ENCODE results near the gene ENOX2. TPM values are rescaled to one million over a fixed set of nuclear protein-coding genes. Genes with fewer than 3 reads are reported as not detected.
A peak's percentile ranks its signal among the peaks of the same experiment; 100 is the strongest.
"Not testable (repeated sequence)": the region's sequence is repeated elsewhere in the genome, so short reads cannot be mapped to it uniquely, and the experiment has no call there.

ENOX2 gene
- polyA plus RNA-seq (ENCODE audit: insufficient read length in 3 of 3): 10 to 100 TPM; 13.8 to 16.1 (median 15.5) TPM
- long read RNA-seq, donor 1: 0 reads
- long read RNA-seq, donor 2, full-length matches to known transcripts: 1 of 1 reads
- long read RNA-seq, donor 2, partial matches to known transcripts: 0 of 1 reads
- long read RNA-seq, donor 2, other reads (novel, unspliced or antisense): 0 of 1 reads
- long read RNA-seq, donor 3, full-length matches to known transcripts: 3 of 3 reads
- long read RNA-seq, donor 3, partial matches to known transcripts: 0 of 3 reads
- long read RNA-seq, donor 3, other reads (novel, unspliced or antisense): 0 of 3 reads
- long read RNA-seq, donor 4, full-length matches to known transcripts: 3 of 3 reads
- long read RNA-seq, donor 4, partial matches to known transcripts: 0 of 3 reads
- long read RNA-seq, donor 4, other reads (novel, unspliced or antisense): 0 of 3 reads
- long read RNA-seq, donor 5, full-length matches to known transcripts: 3 of 3 reads
- long read RNA-seq, donor 5, partial matches to known transcripts: 0 of 3 reads
- long read RNA-seq, donor 5, other reads (novel, unspliced or antisense): 0 of 3 reads
- long read RNA-seq, donor 6, full-length matches to known transcripts: 3 of 3 reads
- long read RNA-seq, donor 6, partial matches to known transcripts: 0 of 3 reads
- long read RNA-seq, donor 6, other reads (novel, unspliced or antisense): 0 of 3 reads
- long read RNA-seq, donor 7, full-length matches to known transcripts: 2 of 2 reads
- long read RNA-seq, donor 7, partial matches to known transcripts: 0 of 2 reads
- long read RNA-seq, donor 7, other reads (novel, unspliced or antisense): 0 of 2 reads
- long read RNA-seq, donor 8: 0 reads
- long read RNA-seq, donor 9, full-length matches to known transcripts: 3 of 3 reads
- long read RNA-seq, donor 9, partial matches to known transcripts: 0 of 3 reads
- long read RNA-seq, donor 9, other reads (novel, unspliced or antisense): 0 of 3 reads
- long read RNA-seq, donor 10: 0 reads
- long read RNA-seq, donor 11: 0 reads
- long read RNA-seq, donor 12, full-length matches to known transcripts: 2 of 11 reads
- long read RNA-seq, donor 12, partial matches to known transcripts: 9 of 11 reads
- long read RNA-seq, donor 12, other reads (novel, unspliced or antisense): 0 of 11 reads
- long read RNA-seq, donor 13: 0 reads
- long read RNA-seq, donor 14: 0 reads
- long read RNA-seq, donor 15, full-length matches to known transcripts: 1 of 1 reads
- long read RNA-seq, donor 15, partial matches to known transcripts: 0 of 1 reads
- long read RNA-seq, donor 15, other reads (novel, unspliced or antisense): 0 of 1 reads
- long read RNA-seq, donor 16, full-length matches to known transcripts: 1 of 8 reads
- long read RNA-seq, donor 16, partial matches to known transcripts: 7 of 8 reads
- long read RNA-seq, donor 16, other reads (novel, unspliced or antisense): 0 of 8 reads

GRCh38 chrX:130902783-130903613, at the start of gene ENOX2:
TSS of gene ENOX2 (minus strand) at chrX:130903209. CDS start at chrX:130703216, 199,993 bp downstream.
- peak; percentile 95 for DNase-seq

- no peak for DNase-seq
These were observed 49.4 kb upstream of the ENOX2 start for GRCh38 chrX:130952266-130953043.

GRCh38 chrX:130944230-130944629, 41.2 kb upstream of the ENOX2 start:
- no peak for DNase-seq

GRCh38 chrX:130937101-130937500, 34.1 kb upstream of the ENOX2 start:
- DNase-seq: no peak

- no peak for DNase-seq
These were observed 30.3 kb upstream of the ENOX2 start for GRCh38 chrX:130933358-130933757.

- not testable (repeated sequence) for DNase-seq
These were observed 17.4 kb upstream of the ENOX2 start for GRCh38 chrX:130920405-130920804.

GRCh38 chrX:130919676-130920075, 16.7 kb upstream of the ENOX2 start:
- not testable (repeated sequence) for DNase-seq

- DNase-seq: not testable (repeated sequence)
These were observed 15.5 kb upstream of the ENOX2 start for GRCh38 chrX:130918498-130918897.

- peak; percentile 42 for DNase-seq
These were observed 13.8 kb upstream of the ENOX2 start for GRCh38 chrX:130916636-130917422.

GRCh38 chrX:130915302-130915701, 12.3 kb upstream of the ENOX2 start:
- no peak for DNase-seq

GRCh38 chrX:130909469-130910136, 6.6 kb upstream of the ENOX2 start:
- DNase-seq: no peak

- DNase-seq: no peak
These were observed 3.8 kb upstream of the ENOX2 start for GRCh38 chrX:130906776-130907175.

GRCh38 chrX:130902446-130902782, 595 bp downstream of the ENOX2 start:
- no peak for DNase-seq

- DNase-seq: no peak
These were observed 6.1 kb downstream of the ENOX2 start for GRCh38 chrX:130896802-130897501.

- no peak for DNase-seq
These were observed 7.0 kb downstream of the ENOX2 start for GRCh38 chrX:130896026-130896425.

GRCh38 chrX:130895299-130895698, 7.7 kb downstream of the ENOX2 start:
- no peak for DNase-seq

GRCh38 chrX:130893356-130894085, 9.5 kb downstream of the ENOX2 start:
- DNase-seq: no peak
